Ramos (cell line): Measurements from ENCODE around the gene DGCR8.
"Not testable (repeated sequence)": the region's sequence is repeated elsewhere in the genome, so short reads cannot be mapped to it uniquely, and the experiment has no call there.

Experiments
- in situ Hi-C: fragments of 300-500 bp; cut with MboI; formaldehyde crosslinking; loops from one replicate; pipeline ENCODE4 v1.14.3; 2022; ENCODE audit warnings: low sequenced_read_pairs; ENCODE audit not compliant: unreplicated experiment

DGCR8 gene

DNA sequence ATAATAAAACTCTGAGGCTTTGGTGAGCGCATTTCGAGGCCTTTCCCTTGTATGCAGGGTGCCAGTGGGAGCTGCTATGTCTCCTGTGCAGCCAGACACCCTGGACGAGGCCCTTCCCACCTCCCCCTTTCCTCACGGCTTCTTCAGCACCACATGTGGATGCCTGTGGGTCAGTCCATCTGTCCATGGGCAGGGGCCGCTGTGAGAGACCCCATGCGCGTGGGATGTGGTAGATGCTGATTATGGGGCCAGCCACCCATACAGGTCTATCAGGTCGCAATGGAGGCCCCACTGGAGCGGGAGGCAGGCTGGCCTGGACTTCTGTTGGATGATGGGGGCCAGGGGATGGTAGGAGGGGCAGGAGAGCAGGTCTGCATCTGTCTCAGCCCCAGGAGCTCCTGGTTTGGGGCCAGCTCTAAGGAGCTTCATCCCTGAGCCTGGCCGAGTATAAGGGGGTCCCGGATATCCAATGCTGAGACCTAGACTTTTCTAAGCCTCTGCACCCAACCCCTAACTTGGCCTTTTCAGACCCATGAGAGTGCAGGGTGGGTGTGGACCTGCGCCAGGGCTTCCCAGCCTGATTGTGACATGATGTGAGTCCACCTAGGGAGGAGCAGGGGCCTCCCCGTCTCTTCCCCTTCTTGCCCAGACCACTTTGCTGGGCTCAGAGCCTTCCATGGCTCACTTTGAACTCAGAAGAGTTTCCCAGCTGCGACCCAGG, 14.0 kb upstream of the DGCR8 start:
- in situ Hi-C loops: no loop called here

DNA sequence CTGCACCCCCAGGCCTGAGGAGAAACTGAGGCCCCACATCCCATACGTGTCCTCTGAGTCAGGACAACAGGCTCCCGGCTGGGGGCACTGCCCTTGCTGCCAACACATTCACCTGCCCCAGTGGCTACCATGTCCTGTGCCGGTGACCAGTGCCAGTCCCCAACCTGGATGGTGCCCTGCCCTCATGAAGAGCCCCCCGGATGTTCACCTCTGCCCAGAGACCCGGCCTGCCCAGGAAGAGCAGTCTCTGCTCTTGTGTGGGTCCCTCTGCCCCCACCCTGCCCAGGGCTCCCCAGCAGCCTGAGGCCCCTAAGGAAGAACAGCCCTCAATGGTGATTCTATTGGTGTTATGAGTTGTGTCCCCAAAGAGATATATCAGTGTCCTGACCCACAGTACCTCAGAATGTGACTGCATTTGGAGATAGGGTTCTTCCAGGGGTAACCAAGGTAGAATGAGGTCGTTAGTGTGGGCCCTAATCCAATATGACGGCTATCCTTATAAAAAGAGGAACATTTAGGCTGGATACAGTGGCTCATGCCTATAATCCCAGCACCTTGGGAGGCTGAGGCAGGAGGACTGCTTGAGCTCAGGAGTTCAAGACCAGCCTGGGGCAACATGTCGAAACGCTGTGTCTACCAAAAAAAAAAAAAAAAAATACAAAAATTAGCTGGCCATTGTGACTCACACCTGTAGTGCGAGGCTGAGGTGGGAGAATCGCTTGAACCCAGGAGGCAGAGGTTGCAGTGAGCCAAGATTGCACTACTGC, 13.2 kb upstream of the DGCR8 start:
- in situ Hi-C loops: no loop called here

DNA sequence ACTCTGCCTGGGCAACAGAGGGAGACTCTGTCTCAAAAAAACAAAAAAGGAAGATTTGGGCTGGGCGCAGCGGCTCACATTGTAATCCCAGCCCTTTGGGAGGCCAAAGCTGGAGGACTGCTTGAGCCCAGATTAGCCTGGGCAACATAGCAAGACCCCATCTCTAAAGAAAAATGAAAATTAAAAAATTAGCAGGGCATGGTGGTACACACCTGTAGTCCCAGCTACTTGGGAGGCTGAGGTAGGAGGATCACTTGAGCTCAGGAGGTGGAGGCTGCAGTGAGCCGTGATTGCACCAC, 12.7 kb upstream of the DGCR8 start:
- in situ Hi-C loops: not testable (repeated sequence)

DNA sequence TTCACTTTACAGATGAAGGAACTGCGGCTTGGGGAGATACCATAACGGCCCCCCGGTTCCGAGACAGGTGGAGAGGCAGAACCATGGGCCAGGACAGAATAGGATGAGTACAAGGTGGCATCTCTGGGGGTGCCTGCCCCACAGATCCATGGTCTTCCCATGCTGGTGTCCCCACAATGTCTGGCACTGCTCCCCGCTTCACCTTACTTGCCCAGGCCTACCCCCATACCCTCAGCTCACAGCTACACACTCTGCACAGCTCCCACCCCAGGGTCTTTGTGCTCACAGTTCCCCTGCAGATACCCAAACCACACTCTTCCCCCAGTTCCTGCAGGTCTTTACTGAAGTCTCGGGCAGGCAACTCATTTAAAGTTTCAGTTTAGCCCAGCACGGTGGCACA, 11.4 kb upstream of the DGCR8 start:
- in situ Hi-C loops: no loop called here

DNA sequence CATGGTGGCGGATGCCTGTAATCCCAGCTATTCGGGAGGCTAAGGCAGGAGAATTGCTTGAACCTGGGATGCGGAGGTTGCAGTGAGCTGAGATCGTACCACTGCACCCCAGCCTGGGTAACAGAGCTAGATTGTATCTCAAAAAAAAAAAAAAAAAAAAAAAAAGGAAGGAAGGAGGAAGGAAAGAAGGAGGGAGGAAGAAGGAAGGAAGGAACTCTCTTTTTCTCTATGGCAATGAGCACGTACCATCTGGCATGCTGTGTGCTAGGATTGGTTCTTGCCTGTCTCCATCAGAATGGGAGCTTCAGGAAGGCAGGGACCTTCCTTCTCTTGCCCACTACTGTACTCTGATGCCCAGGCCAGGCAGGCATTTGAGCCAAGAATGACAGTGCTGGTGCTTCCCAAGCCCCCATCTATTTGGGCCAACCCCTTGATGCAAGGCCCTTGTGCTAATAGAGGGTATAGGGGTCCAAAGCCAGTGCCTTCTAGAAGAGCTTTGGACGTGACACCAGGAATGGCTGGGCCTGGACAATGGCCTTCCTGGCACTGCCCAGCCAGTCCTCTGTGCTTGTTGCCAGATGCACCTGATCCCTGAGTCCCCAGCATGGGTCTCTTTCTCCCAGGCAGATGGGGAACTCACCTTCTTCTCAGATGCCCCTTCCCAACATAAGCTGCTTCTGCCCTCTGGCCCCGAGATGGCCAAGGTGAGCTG, 10.6 kb upstream of the DGCR8 start:
- in situ Hi-C loops: no loop called here

DNA sequence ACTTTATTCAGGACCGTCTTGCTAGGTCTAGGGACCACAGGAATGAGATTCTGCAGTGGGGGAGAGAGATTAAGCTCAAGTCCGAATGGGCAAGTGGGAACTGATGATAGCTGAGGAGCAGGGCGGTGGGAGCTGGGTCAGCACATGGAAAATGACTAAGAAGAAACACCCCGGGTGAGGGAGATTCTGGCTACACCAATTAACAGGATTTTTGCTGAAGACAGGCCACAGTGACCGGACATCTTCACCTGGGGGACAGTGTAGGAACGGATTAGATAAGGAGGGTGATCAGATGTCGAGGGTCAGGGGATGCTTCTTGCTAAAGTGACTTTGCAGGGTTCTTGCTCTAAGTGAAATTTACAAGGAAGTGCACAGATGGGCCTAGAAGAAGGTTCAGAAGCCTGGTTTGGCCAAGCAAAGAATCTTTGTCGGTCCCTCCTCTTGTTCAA, 8.5 kb upstream of the DGCR8 start:
- in situ Hi-C loops: no loop called here

DNA sequence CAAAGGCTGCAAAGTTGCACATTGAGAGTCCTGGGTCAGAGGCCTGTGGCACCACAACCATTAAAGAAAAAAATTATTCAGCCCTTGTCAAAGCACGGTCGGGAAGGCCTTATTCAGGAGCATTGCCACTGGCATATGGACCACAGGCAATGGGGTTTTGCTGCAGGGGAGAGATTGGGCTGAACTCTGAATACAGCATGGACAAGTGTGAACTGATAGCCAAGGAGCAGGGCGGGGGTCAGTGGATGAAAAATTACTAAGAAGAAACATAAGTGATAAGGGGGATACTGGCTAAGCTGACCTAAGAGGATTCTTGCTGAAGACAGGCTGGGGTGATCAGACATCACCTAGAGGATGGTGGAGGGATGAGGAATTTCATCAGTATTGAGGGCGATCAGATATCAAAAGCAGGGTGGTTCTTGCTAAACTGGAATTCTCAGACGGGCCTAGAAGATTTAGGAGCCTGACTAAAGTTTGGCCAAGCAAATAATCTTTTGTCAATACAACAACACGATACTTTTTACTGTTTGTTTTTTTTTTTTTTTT, 3.3 kb upstream of the DGCR8 start:
- in situ Hi-C loops: no loop called here

DNA sequence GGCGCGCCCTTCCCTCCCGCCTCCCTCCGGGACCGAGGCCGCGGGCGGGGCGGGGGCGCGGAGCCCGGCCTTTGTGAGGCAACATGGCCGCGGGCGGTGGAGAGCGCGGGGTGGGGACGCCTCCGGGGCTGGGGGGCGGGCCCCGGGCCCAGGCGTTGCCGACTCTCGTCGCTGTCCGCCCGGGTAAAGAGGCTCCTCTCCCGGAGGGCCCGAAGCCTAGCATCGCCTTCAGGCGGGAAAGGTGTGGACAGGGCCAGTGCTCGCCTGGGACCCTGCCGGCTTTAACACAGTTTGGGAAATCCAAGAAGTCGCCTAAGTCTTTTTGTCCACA, 369 bp downstream of the DGCR8 start:
- in situ Hi-C loops: no loop called here

DNA sequence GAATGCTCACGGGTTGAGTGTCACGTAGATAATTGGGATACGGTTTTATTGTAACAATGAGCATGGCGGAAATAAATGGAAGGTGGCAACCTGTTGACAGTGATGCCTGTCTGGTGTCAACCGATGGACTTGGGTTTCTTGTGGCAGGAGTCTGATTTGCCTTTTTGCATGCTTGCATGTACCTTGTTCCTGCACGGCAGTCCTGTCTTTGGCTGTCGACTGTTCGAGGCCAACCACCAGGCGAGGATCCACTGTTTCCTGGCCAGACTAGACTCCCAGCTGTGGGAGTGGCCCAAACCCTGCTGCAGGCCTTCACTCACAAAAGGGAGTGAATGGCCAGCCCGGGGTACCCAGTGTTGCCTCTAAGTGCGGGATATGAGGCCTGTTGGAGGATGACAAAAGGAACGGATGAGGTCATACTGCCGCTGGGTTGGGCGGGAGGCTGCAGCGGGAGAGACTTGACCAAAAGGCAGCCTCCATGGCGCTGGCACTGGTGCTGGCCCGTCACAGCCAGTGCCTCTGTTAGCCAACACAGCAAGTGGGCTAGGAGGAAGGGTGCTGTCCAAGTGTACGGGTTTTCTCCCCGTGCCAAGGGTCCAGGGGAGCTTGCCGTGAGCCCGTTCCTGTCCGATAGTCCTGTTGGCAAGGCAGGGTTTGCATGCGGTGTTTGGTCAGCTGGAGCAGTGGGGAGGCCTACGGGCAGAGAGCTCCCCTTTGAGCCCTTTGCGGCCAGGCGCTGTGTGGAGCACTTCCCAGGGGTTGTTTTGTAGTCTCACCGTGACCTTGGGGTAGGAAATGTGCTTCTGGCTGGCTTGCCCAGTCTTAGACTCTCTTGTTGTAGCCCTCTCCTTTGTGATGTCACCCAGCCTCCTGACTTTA, 974 bp downstream of the DGCR8 start:
- in situ Hi-C loops: no loop called here

DNA sequence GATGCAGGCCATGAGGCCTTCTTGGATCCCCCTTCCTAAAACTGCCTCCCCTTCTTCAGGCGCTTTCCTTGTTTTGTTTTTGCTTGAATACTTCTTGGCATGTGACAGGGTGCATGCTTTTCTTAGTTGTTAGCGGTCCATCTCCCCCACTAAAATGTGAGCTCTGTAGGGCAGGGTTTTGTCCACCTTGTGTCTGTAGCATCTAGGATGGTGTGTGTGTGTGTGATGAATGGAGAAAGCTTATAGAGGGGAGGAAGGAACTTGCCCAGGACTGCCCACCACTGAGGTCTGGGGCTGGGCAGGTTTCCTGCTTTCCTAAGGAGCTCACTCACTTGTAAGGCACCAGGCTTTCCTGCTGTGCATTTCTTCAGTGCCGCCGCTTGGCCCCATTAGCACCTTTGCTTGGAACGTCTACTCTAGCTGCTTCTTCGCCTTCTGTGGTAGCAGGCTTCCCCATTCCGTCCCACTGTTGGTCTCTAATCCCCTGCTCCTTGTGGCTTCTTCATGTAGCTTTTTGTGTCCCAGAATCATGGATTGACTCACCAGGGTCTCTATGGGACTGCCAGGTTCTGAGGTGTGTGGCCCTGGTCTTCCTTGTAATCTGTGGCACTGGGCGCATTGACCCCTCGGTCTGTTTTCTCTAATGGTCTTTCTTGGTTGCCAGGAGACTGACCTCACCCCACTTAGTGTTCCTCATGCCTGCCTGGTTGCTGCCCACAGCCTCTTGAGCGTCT, 3.3 kb downstream of the DGCR8 start:
- in situ Hi-C loops: no loop called here

DNA sequence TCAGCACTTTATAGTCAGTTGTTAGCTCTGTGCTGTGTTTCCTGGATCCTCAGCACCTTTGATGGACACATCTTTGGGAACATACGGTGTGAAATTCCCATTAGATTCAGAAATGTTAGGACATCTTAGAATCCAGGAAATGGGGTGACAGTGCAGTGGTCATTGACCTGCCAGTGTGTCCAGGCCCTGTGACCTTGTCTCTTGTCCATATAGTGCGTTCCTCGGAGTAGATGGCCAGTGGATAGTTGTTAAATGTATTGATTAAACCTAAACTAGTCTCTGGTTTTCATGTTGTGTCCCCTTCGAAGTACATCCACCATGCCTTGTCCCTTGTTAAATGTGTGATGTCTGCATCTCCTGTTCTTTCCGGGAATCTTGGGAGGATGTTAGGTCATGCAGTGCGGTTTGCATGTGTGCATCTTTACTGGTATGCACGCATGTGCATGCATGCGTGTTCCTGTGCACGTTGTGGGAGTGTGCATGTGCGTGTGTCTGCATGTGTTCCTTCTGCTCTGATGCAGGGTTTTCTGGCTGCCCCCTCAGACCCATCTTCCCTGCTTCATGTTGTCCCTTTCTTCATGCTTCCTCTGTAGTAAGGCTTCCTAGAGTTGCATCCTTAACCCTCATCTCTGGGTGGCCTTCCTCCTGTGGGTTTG, 4.0 kb downstream of the DGCR8 start:
- in situ Hi-C loops: no loop called here

DNA sequence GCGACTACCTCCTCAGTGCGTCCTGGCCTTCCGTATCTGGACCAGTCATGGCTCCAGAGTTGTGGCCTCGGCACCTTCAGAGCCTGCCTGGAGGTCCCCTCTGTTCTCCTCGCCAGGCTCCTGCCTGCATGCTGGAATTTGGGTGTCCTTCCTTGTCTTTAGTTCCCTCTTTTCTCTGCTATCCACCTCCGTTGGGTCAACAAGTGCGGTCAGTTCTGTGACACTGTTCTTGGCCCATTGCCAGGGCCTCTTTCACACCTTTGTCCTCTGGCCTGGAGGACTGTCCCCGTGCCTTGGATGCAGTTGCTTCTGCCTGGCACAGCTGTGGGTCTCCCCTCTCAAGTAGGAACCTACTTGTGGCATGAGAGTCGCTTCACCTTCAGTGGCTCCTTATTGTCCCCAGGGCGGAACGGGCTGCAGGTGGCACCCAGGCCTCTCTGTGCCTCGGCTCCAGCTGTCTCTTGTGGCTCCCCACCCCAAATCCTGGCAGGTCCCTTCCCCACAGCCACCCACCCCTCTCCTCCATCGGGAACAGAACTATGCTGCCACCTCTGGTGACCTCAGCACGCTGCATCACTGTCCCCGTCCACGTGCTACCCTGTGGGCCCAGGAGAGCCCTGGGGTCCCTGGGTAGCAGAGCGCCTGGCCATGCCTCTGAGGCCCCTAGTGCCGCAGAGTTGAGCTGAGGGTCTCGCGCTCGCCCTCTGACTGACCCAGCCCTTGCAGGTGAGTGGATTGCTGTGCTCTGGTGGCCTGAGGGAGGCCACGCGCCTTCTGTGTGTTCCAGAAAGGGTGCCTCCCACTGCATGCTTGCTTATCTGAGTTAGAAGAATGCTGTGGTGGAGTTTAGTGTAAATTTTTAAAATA, 4.7 kb downstream of the DGCR8 start:
- in situ Hi-C loops: no loop called here

DNA sequence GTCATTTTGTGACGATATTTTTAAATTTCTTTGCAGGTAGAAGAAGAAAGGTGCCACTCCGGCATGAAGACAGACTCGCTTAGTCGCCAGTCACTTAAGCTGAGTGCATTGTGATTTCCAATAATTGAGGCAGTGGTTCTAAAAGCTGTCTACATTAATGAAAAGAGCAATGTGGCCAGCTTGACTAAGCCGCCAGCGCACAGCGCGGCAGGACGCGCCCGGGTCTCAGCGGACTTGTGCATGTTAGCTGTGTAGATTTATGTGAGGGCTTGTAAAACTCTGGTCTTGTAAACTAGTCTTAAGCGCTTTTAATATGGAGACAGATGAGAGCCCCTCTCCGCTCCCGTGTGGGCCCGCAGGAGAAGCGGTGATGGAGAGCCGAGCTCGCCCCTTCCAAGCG, 5.6 kb downstream of the DGCR8 start:
- in situ Hi-C loops: no loop called here

DNA sequence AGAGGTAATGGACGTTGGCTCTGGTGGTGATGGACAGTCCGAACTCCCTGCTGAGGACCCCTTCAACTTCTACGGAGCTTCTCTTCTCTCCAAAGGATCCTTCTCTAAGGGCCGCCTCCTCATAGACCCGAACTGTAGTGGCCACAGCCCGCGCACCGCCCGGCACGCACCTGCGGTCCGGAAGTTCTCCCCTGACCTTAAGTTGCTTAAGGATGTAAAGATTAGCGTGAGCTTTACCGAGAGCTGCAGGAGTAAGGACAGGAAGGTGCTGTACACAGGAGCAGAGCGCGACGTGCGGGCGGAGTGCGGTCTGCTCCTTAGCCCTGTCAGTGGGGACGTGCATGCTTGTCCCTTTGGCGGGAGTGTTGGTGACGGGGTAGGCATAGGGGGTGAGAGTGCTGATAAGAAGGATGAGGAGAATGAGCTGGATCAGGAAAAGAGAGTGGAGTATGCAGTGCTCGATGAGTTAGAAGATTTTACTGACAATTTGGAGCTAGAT, 6.1 kb downstream of the DGCR8 start:
- in situ Hi-C loops: no loop called here

DNA sequence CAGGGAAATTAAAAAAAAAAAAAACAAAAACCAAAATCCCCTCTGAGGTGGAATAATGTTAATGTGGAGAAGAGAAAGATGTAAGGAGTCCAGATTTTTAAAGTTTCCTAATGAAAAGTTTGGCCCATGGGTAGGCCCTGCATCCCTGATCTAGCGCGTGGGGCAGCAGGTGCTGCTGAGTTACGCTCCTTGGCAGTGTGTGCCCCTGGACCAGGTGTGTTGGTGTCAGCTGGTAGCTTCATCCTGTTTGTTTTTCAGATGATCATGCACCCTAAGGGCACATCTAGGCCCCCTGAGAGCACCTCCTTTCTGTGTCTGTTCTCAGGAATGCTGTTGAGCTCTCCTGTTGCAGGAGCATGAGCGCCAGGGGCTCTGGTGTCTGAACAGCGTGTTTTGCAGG, 6.7 kb downstream of the DGCR8 start:
- in situ Hi-C loops: no loop called here

DNA sequence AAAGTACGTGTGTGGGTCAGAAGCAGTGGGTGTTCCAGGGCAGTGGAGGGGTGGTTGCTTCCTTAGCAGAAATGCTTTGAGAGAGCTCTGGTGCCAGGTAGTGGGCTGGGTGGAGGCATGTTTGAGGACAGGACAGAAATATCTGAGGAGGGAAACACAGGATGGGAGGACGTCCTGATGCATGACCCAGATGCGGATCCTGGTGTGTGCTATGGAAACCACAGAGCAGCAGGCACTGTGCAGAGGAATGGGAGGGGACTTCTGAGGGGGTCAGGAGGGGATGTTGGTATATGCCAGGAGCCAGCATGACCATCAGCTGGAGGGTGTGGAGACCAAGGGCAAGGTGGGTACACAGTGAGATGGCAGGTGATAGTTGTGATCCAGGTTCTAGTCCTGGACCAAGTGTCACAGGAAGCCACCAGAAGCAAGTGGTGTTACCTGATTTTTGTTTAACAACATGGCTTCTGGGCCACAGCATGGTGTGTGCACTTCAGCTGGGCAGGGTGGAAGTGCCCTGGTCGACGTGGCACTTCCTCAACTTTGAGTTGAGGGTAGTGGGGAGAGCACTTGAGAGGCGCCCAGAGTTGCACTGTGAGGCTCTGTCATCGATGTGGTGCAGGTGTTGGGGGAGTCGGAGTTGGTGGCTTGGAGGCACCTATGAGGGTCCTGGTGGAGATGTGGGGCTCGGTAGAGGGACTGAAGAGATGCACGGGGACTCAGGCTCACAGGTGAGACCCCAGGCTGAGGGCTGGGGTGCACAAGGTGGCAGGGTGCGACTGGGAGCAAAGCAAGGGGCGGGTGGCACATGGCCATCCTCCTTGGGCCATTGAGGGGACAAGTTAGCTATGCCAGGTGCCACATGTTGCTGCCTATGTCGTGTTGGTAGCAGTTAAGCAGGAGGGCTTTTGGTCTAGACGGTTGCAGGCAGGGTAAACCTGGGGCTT, 7.5 kb downstream of the DGCR8 start:
- in situ Hi-C loops: no loop called here

DNA sequence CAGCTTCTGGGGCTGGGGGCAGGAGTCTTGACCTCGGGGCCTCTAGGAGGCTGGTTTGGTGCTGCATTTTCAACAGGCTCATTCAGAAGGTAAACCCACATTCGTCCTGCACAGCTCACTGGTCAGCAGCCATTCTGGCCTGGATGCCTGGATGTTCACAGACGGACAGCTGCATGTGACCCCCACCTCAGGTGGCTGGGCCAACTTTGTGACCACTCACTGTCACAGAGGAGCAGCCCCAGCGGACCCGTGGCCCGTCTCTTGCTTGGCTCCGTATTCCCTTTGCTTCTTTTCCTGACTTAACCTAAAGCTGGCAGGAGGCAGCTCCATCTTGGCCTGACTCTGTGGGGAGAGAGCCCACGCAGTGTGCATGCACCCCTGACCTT, 8.2 kb downstream of the DGCR8 start:
- in situ Hi-C loops: no loop called here
